ENCODE results near the gene KLHL17.
A peak's percentile ranks its signal among the peaks of the same experiment; 100 is the strongest.
"Not testable (repeated sequence)": the region's sequence is repeated elsewhere in the genome, so short reads cannot be mapped to it uniquely, and the experiment has no call there.

The KLHL17 gene

DNA sequence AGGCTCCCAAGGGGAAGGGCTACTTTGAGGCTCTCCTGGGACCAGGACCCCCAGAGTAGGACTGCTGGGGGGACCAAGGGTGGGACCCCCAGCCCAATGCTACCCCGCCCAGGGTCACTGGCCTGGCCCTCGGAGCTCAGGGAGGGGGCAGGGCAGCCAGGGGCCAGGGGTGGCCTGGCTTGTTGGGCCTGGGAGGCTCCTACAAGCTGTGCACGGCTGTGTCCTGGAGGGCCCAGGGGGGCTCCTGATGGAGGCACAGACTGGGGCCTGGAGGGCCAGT, 37.3 kb downstream of the KLHL17 start:
- H3K4me3 ChIP-seq (ENCODE audit: low read depth, low read length), result no peak overlapping the region

DNA sequence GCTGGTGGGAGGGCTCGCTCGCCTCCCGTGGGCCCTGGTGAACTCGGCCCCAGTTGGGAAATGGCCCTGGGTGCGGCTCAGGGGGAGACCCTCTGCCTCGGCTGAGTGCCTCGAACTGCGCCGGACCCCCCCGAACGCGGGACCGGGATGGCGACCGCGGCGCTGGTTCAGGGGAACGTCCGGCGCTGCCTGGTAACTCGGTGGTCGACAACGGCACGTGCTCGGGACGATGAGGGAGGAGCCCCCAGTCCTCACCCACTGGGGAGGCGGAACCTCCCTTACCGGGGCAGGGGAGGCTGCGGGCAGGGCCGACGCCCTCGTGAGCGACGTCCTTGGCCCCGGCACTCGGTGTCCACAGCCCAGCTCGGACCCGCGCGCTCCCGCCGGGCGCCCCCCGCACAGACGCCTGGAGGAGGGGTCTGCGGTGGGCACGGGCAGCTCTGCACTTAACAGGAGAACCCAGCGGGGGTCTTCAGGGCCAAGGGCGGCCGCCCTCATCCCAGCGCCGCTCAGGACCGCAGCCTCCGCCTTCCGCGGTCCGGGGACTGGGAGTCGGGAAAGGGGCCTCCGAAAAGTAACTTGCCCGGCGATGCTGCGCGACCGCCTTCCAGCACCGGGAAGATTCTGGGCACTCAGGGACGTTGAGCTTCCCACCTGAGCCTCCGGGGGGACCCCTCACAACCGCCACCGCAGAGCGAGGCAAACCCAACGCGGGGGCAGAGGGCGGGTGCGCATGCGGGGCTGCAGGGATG, 37.8 kb downstream of the KLHL17 start:
- no peak overlapping the region for H3K4me3 ChIP-seq (ENCODE audit: low read depth, low read length)

DNA sequence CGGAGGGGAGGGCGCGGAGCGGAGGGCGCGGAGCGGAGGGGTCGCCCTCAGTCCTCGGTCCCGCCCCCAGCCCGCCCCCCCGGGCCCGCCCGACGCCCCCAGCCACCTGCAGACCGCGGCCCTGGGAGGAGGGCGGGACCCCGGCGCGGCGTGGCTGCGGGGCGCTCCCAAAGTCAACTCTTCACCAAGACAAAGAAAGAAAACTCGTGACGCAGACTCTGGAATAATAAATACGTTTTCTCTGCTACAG, 38.3 kb downstream of the KLHL17 start:
- peak overlapping the region; percentile 24 for H3K4me3 ChIP-seq (ENCODE audit: low read depth, low read length)

DNA sequence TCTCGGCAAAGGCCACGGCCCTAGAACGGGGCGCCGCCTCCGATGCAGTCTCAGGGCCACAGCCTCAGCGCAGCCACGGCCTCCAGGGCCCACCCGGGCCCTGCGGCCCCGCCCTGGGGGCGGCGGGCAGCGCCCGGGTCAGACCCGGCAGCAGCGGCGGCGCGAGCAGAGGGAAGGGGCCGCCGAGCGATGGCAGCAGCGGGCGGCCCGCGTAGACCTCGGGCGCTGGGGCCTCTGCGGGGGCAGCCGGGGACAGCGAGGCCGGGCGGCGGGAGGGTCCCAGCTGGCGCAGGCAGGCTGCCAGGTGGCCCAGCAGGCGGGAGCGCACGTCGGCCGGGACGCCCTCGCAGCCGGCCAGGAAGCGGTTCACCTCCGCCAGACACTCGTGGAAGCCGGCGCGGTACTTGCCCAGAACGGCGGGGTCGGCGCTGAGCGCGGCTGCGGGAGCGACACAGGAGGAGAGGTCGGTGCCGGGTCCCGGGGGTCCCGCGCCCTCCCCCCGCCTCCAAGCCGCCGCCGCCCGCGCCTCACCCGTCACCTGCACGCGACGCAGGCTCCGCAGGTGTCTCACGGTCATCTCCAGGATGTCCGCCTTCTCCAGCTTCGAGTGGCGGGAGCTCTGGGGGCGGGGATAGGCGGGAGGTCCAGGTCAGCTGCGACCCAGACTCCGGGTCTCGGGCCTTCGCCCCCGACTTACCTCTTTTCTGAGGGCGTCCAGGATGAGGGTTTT, 38.8 kb downstream of the KLHL17 start:
- peak overlapping the region; percentile 24 for H3K4me3 ChIP-seq (ENCODE audit: low read depth, low read length)

DNA sequence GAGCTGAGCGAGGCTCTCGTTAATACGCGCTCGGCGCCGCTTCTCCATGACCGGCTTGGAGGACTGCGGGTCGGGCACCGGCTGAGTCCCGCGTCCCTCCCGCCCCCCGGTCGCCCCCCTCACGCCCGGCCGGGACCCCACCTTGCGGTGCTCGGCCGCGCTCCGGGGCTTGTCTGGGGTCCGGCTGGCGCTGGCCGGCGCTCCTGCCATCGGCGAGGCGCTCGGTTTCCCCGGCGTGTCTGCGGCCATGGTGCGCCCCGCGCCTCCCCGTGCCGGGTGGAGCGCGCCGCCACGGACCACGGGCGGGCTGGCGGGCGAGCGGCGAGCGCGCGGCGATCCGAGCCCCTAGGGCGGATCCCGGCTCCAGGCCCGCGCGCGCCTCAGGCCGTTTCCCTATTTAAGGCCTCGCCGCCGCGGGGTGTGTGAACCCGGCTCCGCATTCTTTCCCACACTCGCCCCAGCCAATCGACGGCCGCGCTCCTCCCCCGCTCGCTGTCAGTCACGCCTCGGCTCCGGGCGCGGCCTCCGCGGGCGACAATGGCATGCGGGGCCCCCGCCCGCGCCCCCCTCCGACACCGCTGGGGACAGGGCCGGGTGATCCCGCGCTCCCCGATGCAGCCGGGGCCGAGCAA, 39.5 kb downstream of the KLHL17 start, which contains the start of gene HES4:
Gene HES4 (minus strand): TSS at position 373 of the 632 bp plus-strand sequence. CDS start 124 bp downstream, at position 249.
- peak within 1 kb of the TSS; percentile 51 for H3K4me3 ChIP-seq (ENCODE audit: low read depth, low read length)

DNA sequence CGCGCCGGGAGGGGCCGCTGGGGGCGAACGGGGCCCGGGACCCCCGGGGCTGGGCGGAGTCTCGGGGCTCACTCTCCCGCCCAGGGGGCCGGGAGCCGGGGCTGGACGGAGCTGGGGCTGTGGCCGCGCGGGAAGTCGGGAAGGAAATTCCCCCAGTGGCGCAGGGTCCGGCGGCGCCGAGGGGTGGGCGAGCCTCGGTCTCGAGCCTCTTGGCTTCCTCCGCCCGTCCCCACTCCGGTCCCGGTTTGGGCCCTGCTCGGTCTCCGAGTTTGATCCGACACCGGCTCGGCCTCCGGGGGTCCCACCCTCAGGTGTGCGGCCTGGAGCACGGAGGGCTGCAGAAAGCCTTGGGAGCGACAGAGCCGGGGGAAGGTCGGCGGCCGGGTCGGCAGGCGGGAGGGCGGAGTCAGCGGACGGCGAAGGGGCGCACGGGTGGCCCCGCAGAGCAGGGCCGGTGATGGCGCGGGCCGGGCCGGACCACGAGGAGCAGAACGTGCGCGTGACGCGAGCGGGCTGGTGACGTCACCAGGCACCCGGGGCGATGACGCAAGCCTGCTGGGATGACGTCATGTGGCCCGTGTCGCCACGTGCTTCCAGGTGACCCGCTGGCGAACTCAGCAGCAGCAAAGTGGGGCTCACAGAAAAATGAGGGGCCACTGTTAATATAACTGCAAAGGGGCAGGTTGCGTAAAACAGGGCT, 40.1 kb downstream of the KLHL17 start:
- peak overlapping the region; percentile 51 for H3K4me3 ChIP-seq (ENCODE audit: low read depth, low read length)

GRCh38 chr1:1001057-1001783, 40.8 kb downstream of the KLHL17 start:
- peak overlapping the region; percentile 28 for H3K4me3 ChIP-seq (ENCODE audit: low read depth, low read length)

DNA sequence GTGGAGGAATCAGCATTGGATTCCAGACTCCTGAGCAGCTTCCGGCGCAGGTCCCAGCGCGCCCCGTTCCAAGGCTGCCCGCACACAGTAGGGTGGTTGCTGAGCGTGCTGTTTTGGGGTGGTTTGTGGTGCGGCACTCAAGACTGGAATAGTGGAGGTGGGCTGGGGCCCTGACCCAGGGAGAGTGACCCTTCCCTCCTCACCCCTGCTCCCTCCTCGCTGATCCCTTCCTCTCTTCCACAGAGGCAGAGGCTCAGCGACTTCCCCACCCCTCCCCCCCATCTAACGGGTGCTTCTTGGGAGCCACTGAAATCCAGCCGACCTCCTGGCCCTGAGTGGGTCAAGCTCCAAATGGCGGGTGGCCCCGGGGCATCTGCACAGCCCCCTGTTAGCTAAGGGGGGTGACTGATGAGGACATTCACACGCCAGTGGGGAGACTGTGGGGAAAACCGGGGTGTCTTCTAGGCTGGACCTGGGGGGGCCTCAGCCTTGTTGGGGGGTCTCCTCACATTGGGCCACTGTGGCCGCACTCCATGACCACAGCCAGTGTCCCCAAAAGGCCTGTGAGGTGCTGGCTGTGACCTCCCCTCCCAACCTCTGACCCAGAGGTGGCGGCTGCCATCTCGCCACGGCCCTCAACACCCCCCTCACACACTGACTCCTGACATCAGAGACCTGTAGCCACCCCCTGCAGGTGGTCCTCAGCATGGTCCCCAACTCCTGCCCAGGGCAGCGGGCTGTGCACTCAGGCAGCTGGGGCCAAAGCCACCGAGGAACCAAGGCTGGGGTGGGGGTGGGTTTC, 43.4 kb downstream of the KLHL17 start:
- H3K4me3 ChIP-seq (ENCODE audit: low read depth, low read length), result no peak overlapping the region

GRCh38 chr1:1004420-1004779, 44.0 kb downstream of the KLHL17 start:
- no peak overlapping the region for H3K4me3 ChIP-seq (ENCODE audit: low read depth, low read length)

DNA sequence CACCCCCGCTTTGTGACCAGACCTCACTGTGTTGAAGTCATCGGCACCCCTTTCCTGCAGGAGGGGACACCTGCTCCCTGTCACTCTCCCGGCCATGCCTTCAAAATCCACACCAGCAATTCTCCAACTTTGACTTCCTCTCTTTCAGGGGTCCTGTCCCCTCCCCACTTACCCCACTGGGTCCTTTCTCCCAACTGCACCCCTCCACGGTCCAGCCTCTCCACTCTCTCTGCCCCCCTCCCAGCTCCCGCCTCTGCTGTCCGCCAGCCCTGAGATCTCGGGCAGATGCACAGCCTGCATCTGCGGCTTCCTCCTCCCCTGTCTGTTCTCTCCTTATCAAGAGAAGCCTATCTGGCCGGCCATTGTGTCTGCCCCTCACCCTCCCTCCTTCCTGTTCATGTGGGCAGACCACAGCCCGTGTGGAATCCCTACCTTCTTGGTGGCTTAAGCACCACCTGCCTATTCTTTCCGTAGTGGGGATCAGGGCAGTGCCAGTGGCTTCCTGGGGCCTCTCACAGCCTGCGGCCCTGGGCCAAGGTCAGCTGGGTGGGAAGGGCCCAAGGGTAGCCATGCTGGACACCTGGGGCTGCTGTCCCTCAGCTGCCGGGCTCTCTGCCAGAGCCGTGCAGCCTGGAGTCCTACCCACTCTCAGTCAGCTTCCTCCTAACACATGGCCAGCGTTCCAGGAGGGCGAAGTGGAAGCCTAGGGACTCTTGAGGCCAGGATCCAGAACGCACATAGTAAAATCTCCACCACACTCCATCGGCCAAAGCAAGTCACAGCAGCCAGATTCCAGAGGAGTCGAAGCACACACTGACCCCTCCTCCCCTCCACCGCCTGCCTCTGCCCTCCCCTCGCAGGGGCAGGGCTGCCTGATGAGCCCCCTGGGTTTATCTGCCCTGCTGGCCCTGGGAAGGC, 44.7 kb downstream of the KLHL17 start:
- no peak overlapping the region for H3K4me3 ChIP-seq (ENCODE audit: low read depth, low read length)

DNA sequence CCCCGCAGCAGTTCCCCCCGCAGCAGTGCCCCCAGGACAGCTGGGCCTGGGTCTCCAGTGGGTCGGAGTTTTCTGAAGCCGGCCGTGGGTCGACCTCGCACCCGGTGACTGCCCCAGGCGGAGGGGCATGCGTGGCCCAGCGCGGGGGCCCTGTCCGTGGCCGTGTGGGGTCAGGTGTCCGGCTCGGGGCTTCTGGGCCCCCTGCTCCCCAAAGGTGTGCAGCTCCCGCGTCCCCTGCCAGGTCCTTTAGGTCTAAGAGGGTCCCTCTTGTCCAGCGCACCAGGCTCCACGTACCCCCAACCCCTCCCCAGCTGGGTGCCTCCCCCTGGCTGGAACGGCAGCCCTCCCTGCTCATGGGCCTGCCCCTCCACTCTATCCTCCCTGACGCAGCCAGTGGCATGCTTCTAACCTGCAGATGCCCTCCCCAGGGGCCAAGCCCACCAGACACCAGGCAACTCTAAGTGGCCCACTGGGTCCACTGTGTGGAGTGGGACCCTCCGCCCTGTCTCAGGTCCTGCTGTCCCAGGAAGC, 45.5 kb downstream of the KLHL17 start:
- no peak overlapping the region for H3K4me3 ChIP-seq (ENCODE audit: low read depth, low read length)

DNA sequence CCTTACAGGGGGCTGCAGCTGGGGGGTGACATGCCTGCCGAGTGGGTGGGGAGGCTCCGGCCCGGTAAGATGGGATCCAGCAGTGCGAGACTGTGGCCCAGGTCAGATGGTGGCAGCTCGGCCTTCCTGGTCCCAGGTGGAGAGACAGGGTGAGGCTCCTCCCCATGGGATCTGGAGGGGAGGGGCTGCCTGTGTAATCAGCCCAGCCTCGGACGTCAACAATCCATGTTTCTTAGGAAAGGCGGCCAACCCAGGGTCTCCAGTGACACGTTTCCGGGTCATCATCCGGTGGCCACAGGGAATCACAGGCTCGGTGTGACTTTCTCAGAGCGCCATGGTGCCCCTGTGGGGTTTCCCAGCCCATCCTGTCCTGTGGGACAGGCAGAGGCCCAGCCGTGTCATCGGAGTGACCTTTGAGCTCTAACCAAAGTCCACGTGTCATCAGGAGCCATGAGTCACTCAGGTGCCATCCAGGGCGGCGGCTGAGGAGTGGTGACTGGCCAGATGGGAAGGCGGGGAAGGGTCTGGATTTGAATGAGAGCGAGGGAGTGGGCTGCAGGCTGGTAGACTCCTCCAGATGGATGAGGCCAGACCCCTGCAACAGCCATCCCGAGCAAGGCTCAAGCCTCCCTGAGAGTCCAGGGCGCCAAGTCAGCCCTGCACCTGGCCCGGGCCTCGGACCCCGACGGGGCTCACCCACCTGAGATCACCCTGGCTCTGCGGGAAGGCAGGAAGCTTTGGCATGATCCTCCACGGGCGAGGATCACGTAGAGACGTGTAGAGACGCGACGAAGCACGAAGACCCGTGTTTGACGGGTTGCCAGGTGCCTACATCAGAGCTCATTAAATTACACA, 46.1 kb downstream of the KLHL17 start:
- H3K4me3 ChIP-seq (ENCODE audit: low read depth, low read length), result no peak overlapping the region

GRCh38 chr1:1010131-1010530, 49.7 kb downstream of the KLHL17 start:
- not testable (repeated sequence) for H3K4me3 ChIP-seq (ENCODE audit: low read depth, low read length)

- H3K4me3 ChIP-seq (ENCODE audit: low read depth, low read length), result no peak overlapping the region
Observed at GRCh38 chr1:1011396-1011949, 51.1 kb downstream of the KLHL17 start.

GRCh38 chr1:1012736-1013104, 52.3 kb downstream of the KLHL17 start:
- H3K4me3 ChIP-seq (ENCODE audit: low read depth, low read length), result peak overlapping the region; percentile 40

DNA sequence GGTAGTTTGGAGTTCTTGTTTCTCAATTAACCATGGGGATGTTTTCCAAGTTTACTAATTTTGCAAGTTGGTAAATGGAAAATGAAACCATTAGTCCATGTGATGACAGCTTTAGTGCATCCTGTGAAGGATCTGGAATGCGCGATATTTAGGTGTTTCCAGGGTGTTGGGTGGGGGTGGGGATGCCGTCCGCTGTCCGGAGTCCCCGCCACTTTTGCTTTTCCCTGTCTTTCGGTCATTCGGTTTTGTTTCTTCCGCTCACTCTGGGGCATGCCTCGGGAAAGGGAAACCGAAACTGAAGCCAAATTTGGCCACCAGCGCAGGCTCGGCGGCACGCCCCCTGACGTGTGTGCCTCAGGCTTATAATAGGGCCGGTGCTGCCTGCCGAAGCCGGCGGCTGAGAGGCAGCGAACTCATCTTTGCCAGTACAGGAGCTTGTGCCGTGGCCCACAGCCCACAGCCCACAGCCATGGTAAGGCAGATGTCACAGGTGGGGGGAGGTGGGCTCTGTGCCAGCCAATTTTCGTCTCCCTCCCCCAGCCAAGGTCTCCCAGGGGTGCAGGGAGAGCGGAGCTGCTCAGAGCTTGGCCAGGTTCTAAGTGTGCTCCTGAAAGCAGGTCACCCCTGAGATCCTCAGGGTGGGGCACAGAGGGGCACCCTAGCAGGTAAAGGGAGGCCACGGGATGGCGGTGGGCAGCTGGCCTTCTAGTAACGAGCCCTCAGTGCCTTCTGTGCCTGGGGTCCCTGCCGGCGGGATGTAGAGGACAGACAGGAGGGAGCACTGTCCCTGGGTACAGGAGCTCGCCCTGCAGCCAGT, 52.9 kb downstream of the KLHL17 start, which contains the start of gene ISG15:
Gene ISG15 (plus strand): TSS at position 393 of the 817 bp plus-strand sequence. CDS start 77 bp downstream, at position 470.
- H3K4me3 ChIP-seq (ENCODE audit: low read depth, low read length), result peak within 1 kb of the TSS; percentile 40

Measured in iPS-11a (cell line).